HepG2 (cell line): ENCODE results near the gene KRTAP12-1. TPM values are rescaled to one million over a fixed set of nuclear protein-coding genes. Genes with fewer than 3 reads are reported as not detected.

Source experiments
- ATF7 ChIP-seq, 2 experiments: fragments of 450-650 bp in 1 of 2; sonication (generic) in 1 of 2; formaldehyde crosslinking in 1 of 2; IDR thresholded peaks; 2 replicates each; pipeline versions ENCODE4 v1.4.0 to v1.6.1; 2016 to 2020; ENCODE audit warnings: antibody characterized with exemption in 1 of 2, mild to moderate bottlenecking in 1 of 2, missing genetic modification reagents in 1 of 2
- BRD4 ChIP-seq: sonication (generic); formaldehyde crosslinking; IDR thresholded peaks from 2 replicates; pipeline ENCODE4 v1.4.0; 2020; ENCODE audit warnings: missing genetic modification reagents
- CBX5 ChIP-seq: sonication (generic); formaldehyde crosslinking; IDR thresholded peaks from 2 replicates; pipeline ENCODE4 v1.4.0; 2020; ENCODE audit warnings: missing genetic modification reagents, borderline replicate concordance
- CSRNP1 ChIP-seq: sonication (generic); formaldehyde crosslinking; IDR thresholded peaks from 2 replicates; pipeline ENCODE4 v1.8.1; 2023; ENCODE audit warnings: mild to moderate bottlenecking, missing genetic modification reagents
- HOMEZ ChIP-seq: IDR thresholded peaks from 2 replicates; pipeline ENCODE4 v1.6.1; 2016; ENCODE audit warnings: low read depth
- HOXA7 ChIP-seq: sonication (generic); formaldehyde crosslinking; IDR thresholded peaks from 2 replicates; pipeline ENCODE4 v1.8.1; 2022; ENCODE audit warnings: mild to moderate bottlenecking, missing genetic modification reagents, moderate library complexity
- NFYC ChIP-seq: IDR thresholded peaks from 2 replicates; pipeline ENCODE4 v1.6.1; 2016; ENCODE audit warnings: missing genetic modification reagents, missing compliant biosample characterization
- PAXIP1 ChIP-seq: sonication (generic); formaldehyde crosslinking; conservative IDR thresholded peaks from 2 replicates; pipeline ENCODE4 v1.4.0; 2020; ENCODE audit warnings: mild to moderate bottlenecking, missing genetic modification reagents, moderate library complexity
- SRF ChIP-seq: IDR thresholded peaks from 2 replicates; pipeline ENCODE4 v1.6.1; 2011; ENCODE audit warnings: mild to moderate bottlenecking, low read depth, low read length, moderate library complexity
- UBTF ChIP-seq: sonication (generic); formaldehyde crosslinking; IDR thresholded peaks from 2 replicates; pipeline ENCODE4 v1.4.0; 2020; ENCODE audit warnings: mild to moderate bottlenecking, missing genetic modification reagents
- ZNF251 ChIP-seq: sonication (generic); formaldehyde crosslinking; IDR thresholded peaks from 2 replicates; pipeline ENCODE4 v1.9.0; 2021; ENCODE audit warnings: mild to moderate bottlenecking, missing genetic modification reagents
- ZNF326 ChIP-seq: sonication (generic); formaldehyde crosslinking; IDR thresholded peaks from 2 replicates; pipeline ENCODE4 v1.4.0; 2020; ENCODE audit warnings: missing genetic modification reagents, borderline replicate concordance
- polyA plus RNA-seq, 8 experiments: library from polyadenylated mRNA; depleted of rRNA in 3 of 8; stranded (reverse) in 7 of 8; unstranded in 1 of 8; fragments of >200 nt; fragmentation: Illumina TruSeq in 4 of 8; extraction: Trizol in 4 of 8; gene quantifications; 2 replicates each; pipeline versions ENCODE4 v1.2.1 to v1.2.3, GENCODE V29; 2011 to 2016; ENCODE audit warnings: low read depth in 4 of 8, missing spikeins in 1 of 8, mixed read lengths in 1 of 8; ENCODE audit not compliant: insufficient read depth in 1 of 8
- total RNA-seq, 5 experiments: library from RNA; depleted of rRNA; stranded (reverse); fragments of >200 nt; fragmentation: Illumina TruSeq; extraction: Trizol; gene quantifications; 2 replicates each; pipeline ENCODE4 v1.2.3, GENCODE V29; 2016; ENCODE audit warnings: low read depth in 1 of 5
- TF ChIP-seq, protein P1 (sequence below): conservative IDR thresholded peaks from 2 replicates; pipeline ENCODE4 v1.6.1; 2018; ENCODE audit warnings: missing genetic modification reagents
- TF ChIP-seq, protein P2 (sequence below): sonication (generic); formaldehyde crosslinking; IDR thresholded peaks from 2 replicates; pipeline ENCODE4 v1.5.0; 2020; ENCODE audit warnings: mild to moderate bottlenecking, missing genetic modification reagents

KRTAP12-1 gene
- total and polyA plus RNA-seq, 2 of the 13 experiments (the other 11 are each of a cell fraction or from before 2014, with no cell fraction given), result not detected

DNA sequence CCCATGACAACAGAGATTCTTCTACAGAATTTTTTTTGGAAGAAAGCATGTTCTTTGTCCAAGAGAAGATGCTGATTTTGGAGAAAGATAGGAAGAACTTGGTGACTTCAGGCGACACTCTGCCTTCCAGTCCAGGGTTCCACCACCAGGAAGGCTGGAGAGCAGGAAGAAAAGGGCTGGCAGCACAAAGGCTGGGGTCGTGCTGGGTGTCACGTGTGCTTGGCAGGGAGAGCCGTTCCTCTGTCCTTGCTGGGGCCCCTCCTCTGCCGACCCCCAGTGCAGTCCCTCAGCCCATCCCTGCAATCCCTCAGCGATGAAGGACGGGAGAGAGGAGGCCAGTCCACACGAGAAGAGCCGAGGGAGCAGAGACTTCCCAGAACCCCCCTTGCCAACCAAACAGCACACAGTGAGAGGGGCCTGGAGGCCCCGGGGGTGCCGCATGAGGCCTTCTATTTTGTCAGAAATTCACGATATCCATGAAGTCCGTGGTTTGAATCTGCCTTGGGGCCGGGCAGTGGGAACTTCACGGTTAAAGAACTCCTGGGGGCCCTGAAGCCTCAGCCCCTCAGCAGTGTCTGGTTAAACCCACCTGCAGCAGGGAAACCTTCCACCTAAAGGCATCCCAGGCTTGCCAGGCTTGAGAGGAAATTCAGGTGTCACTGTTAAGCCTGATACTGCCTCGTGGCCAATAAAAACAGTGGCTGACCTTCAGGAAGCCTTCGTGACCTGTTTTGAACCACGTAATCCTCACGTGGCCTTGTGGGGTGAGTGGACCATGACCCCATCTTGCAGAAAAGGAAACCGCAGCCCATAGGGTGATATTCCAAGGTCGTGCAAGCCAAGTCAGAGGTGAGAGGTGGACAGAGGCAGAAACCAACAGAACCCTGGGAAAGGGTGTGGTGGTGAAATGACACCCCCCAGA, 18.4 kb upstream of the KRTAP12-1 start (continued):
- TF ChIP-seq UBTF (no peak), BRD4 (CRISPR knock-in tag) (no peak), PAXIP1 (CRISPR knock-in tag) (peak; percentile 86), NFYC (no peak), ATF7 (IDR thresholded peaks at IDR 0.05) (no peak), ATF7 (CRISPR knock-in tag; IDR thresholded peaks at IDR 0.05) (no peak), CBX5 (CRISPR knock-in tag) (no peak; the same call in 1 of the 2 replicates), HOMEZ (CRISPR knock-in tag) (peak; percentile 56; the same call in 1 of the 2 replicates), HOXA7 (CRISPR knock-in tag) (no peak), ZNF251 (CRISPR knock-in tag) (no peak), ZNF326 (no peak), CSRNP1 (no peak), SRF (no peak)
- TF ChIP-seq, protein P1, sequence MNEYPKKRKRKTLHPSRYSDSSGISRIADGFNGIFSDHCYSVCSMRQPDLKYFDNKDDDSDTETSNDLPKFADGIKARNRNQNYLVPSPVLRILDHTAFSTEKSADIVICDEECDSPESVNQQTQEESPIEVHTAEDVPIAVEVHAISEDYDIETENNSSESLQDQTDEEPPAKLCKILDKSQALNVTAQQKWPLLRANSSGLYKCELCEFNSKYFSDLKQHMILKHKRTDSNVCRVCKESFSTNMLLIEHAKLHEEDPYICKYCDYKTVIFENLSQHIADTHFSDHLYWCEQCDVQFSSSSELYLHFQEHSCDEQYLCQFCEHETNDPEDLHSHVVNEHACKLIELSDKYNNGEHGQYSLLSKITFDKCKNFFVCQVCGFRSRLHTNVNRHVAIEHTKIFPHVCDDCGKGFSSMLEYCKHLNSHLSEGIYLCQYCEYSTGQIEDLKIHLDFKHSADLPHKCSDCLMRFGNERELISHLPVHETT (CRISPR knock-in tag), result no peak
- TF ChIP-seq, protein P2, sequence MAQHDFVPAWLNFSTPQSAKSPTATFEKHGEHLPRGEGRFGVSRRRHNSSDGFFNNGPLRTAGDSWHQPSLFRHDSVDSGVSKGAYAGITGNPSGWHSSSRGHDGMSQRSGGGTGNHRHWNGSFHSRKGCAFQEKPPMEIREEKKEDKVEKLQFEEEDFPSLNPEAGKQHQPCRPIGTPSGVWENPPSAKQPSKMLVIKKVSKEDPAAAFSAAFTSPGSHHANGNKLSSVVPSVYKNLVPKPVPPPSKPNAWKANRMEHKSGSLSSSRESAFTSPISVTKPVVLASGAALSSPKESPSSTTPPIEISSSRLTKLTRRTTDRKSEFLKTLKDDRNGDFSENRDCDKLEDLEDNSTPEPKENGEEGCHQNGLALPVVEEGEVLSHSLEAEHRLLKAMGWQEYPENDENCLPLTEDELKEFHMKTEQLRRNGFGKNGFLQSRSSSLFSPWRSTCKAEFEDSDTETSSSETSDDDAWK (CRISPR knock-in tag), result no peak
